ENCODE measurements around the gene LEKR1.

DNA sequence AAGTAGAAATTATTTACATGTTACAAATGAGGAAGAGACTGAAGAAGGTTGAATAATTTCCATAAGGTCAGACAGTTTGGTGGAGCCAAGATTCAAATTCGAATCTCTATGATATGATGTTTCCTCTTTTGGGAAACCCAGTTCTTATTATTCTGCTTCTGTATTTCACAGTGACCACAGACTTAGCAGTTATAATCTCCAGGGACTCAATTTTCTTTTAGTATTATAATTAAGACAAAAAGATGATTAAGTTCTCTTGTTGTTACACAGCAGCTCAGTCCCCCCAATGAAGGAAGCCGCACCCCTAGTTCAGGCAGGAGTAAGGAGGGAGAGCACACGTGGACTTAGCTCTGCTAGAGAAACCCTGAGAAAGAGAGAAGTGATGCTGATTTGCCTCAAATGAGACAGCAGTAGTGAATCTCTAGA lies 203.2 kb downstream of the LEKR1 start:
- TF ChIP-seq L3MBTL2 (conservative IDR thresholded peaks at IDR 0.05) (no peak), SP1 (IDR thresholded peaks at IDR 0.05) (no peak), NFRKB (IDR thresholded peaks at IDR 0.05) (no peak), ELF4 (IDR thresholded peaks at IDR 0.05) (no peak), FOXA1 (IDR thresholded peaks at IDR 0.05) (no peak), FOXM1 (IDR thresholded peaks at IDR 0.05; ENCODE audit: borderline replicate concordance) (no peak), ZNF384 (IDR thresholded peaks at IDR 0.05) (no peak)

Data from HEK293T (cell line).